AG08395 (cell line): ENCODE results near the gene PCDHB6.
"Not testable (repeated sequence)": the region's sequence is repeated elsewhere in the genome, so short reads cannot be mapped to it uniquely, and the experiment has no call there.

Experiments used
- DNase-seq: peaks from one replicate; pipeline ENCODE4 v3.0.0; 2012; ENCODE audit warnings: mixed read lengths, low spot score

The PCDHB6 gene

GRCh38 chr5:141172381-141173204 lies 22.7 kb downstream of the PCDHB6 start, which contains the start of gene PCDHB7:
Gene PCDHB7 (plus strand): TSS chr5:141172644. CDS start chr5:141172836, 192 bp downstream.
- DNase-seq, result peak; percentile 36

GRCh38 chr5:141174291-141175104 lies 24.6 kb downstream of the PCDHB6 start:
- not testable (repeated sequence) for DNase-seq

GRCh38 chr5:141175933-141176332 lies 26.1 kb downstream of the PCDHB6 start:
- DNase-seq, result no peak

GRCh38 chr5:141177577-141178191 lies 27.8 kb downstream of the PCDHB6 start, which contains the start of gene PCDHB8:
Gene PCDHB8 (plus strand): TSS chr5:141177790. CDS start chr5:141178035, 245 bp downstream.
- DNase-seq, result not testable (repeated sequence)

GRCh38 chr5:141179371-141179770 lies 29.5 kb downstream of the PCDHB6 start:
- not testable (repeated sequence) for DNase-seq

GRCh38 chr5:141179876-141180275 lies 30.0 kb downstream of the PCDHB6 start:
- DNase-seq, result not testable (repeated sequence)

GRCh38 chr5:141180313-141180712 lies 30.5 kb downstream of the PCDHB6 start:
- no peak for DNase-seq

GRCh38 chr5:141182248-141182647 lies 32.4 kb downstream of the PCDHB6 start, which contains the start of gene PCDHB16:
Gene PCDHB16 (plus strand): TSS chr5:141182387. CDS start chr5:141182560, 173 bp downstream.
- DNase-seq, result peak; percentile 43

GRCh38 chr5:141184117-141184855 lies 34.4 kb downstream of the PCDHB6 start:
- not testable (repeated sequence) for DNase-seq

- DNase-seq, result peak; percentile 29
These were observed 37.1 kb downstream of the PCDHB6 start, which contains the start of gene PCDHB9 for GRCh38 chr5:141186897-141187512. Gene PCDHB9 (plus strand): TSS chr5:141187161. CDS start chr5:141187319, 158 bp downstream.

GRCh38 chr5:141188682-141189081 lies 38.8 kb downstream of the PCDHB6 start:
- not testable (repeated sequence) for DNase-seq

- DNase-seq, result not testable (repeated sequence)
These were observed 39.3 kb downstream of the PCDHB6 start for GRCh38 chr5:141189131-141189530.

GRCh38 chr5:141192110-141192725 lies 42.4 kb downstream of the PCDHB6 start, which contains the start of gene PCDHB10:
Gene PCDHB10 (plus strand): TSS chr5:141192353. CDS start chr5:141192553, 200 bp downstream.
- DNase-seq, result peak; percentile 20

GRCh38 chr5:141194332-141194731 lies 44.5 kb downstream of the PCDHB6 start:
- not testable (repeated sequence) for DNase-seq

- DNase-seq, result no peak
These were observed 46.5 kb downstream of the PCDHB6 start for GRCh38 chr5:141196363-141196762.

GRCh38 chr5:141199359-141200235 lies 49.7 kb downstream of the PCDHB6 start, which contains the start of gene PCDHB11:
Gene PCDHB11 (plus strand): TSS chr5:141199627. CDS start chr5:141199775, 148 bp downstream.
- DNase-seq, result no peak

- not testable (repeated sequence) for DNase-seq
These were observed 51.3 kb downstream of the PCDHB6 start for GRCh38 chr5:141201126-141201525.

- DNase-seq, result not testable (repeated sequence)
These were observed 51.8 kb downstream of the PCDHB6 start for GRCh38 chr5:141201646-141202045.
